ENCODE results near the gene SPRR4.

GRCh38 chr1:152982076-152982475 lies 11.6 kb downstream of the SPRR4 start:
- TF ChIP-seq CTCF (IDR thresholded peaks at IDR 0.05): no peak
- no peak for TF ChIP-seq POLR2A (IDR thresholded peaks at IDR 0.05)

Measured in ovary (tissue), 3 donors.